ENCODE data around the gene TRMT5. TPM values are rescaled to one million over a fixed set of nuclear protein-coding genes. Genes with fewer than 3 reads are reported as not detected.

Gene TRMT5
- total RNA-seq, 1 experiment from 2014 or later = 17.5 TPM

DNA sequence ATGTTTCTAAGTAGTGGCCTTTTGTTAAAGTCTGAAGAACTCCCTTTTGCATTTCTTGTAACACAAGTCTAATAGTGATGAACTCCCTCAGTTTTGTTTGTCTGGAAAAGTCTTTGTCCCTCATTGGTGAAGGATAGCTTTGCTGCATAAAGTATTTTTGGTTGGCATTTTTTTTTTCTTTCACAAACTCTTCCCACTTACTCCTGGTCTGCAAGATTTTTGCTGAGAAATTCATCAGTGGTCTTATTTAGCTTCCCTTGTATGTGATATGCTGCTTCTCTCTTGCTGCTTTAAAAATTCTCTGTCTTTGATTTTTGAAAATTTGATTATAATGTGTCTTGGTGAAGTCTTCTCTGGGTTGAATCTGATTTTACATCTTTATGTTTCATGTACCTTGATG, 22.7 kb downstream of the TRMT5 start:
- intact Hi-C loops (cut with micrococcal nuclease) = no loop called here
- Mint-ChIP-seq H3K4me3 (ENCODE audit: unreplicated experiment) (no peak overlapping the region), H3K36me3 (ENCODE audit: insufficient read depth, unreplicated experiment) (peaks cover 12% of the 10 kb centered on the region), H3K27ac (ENCODE audit: low read depth, unreplicated experiment) (no peak overlapping the region), H3K4me1 (ENCODE audit: insufficient read depth, unreplicated experiment) (no peaks in the 10 kb centered on the region), H3K27me3 (ENCODE audit: insufficient read depth, unreplicated experiment) (no peaks in the 10 kb centered on the region), H3K9me3 (ENCODE audit: unreplicated experiment) (peaks cover 39% of the 10 kb centered on the region)
- no peak for DNase-seq (ENCODE audit: unreplicated experiment)
- ChIA-PET POLR2A (interaction anchor here (1.2 kb wide), 1 partner anchor 21 kb away, joined by 3 read pairs; no protein-coding TSS in a partner anchor), CTCF (interaction anchor here (1.1 kb wide), 1 partner anchor 151 kb away, joined by 3 read pairs; no protein-coding TSS in a partner anchor)
- no TSS peak for BruUV-seq (replicated peaks)
- TF ChIP-seq, protein P1, sequence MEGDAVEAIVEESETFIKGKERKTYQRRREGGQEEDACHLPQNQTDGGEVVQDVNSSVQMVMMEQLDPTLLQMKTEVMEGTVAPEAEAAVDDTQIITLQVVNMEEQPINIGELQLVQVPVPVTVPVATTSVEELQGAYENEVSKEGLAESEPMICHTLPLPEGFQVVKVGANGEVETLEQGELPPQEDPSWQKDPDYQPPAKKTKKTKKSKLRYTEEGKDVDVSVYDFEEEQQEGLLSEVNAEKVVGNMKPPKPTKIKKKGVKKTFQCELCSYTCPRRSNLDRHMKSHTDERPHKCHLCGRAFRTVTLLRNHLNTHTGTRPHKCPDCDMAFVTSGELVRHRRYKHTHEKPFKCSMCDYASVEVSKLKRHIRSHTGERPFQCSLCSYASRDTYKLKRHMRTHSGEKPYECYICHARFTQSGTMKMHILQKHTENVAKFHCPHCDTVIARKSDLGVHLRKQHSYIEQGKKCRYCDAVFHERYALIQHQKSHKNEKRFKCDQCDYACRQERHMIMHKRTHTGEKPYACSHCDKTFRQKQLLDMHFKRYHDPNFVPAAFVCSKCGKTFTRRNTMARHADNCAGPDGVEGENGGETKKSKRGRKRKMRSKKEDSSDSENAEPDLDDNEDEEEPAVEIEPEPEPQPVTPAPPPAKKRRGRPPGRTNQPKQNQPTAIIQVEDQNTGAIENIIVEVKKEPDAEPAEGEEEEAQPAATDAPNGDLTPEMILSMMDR (IDR thresholded peaks at IDR 0.05; ENCODE audit: unreplicated experiment) = no peak

DNA sequence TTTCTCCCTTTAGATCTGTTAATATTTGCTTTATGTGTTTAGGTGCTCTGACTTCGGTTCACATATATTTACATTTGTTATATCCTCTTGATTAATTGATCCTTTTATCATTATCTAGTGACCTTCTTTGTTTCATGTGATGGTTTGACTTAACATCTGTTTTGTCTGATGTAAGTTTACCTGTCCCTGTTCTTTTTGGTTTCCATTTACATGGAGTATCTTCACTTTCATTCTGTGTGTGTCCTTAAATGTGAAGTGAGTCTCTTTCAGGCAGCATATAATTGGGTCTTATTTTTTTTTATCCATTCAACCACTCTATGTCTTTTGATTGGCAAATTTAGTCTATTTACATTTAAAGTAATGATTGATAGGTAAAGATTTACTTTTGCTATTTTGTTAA, 24.2 kb downstream of the TRMT5 start:
- no TSS peak for BruUV-seq (replicated peaks)
- CTCF ChIA-PET = no interaction called here
- intact Hi-C loops (cut with micrococcal nuclease) = no loop called here
- Mint-ChIP-seq H3K36me3 (ENCODE audit: insufficient read depth, unreplicated experiment) (peaks cover 12% of the 10 kb centered on the region), H3K4me3 (ENCODE audit: unreplicated experiment) (no peak overlapping the region), H3K27ac (ENCODE audit: low read depth, unreplicated experiment) (no peak overlapping the region), H3K4me1 (ENCODE audit: insufficient read depth, unreplicated experiment) (no peaks in the 10 kb centered on the region), H3K27me3 (ENCODE audit: insufficient read depth, unreplicated experiment) (no peaks in the 10 kb centered on the region), H3K9me3 (ENCODE audit: unreplicated experiment) (peaks cover 39% of the 10 kb centered on the region)
- TF ChIP-seq, protein P1 (IDR thresholded peaks at IDR 0.05; ENCODE audit: unreplicated experiment) = no peak
- POLR2A ChIA-PET = interaction anchor here (0.6 to 1.0 kb wide), 2 partner anchors 23 to 24 kb away, joined by 3 read pairs; no protein-coding TSS in a partner anchor
- DNase-seq (ENCODE audit: unreplicated experiment) = no peak

DNA sequence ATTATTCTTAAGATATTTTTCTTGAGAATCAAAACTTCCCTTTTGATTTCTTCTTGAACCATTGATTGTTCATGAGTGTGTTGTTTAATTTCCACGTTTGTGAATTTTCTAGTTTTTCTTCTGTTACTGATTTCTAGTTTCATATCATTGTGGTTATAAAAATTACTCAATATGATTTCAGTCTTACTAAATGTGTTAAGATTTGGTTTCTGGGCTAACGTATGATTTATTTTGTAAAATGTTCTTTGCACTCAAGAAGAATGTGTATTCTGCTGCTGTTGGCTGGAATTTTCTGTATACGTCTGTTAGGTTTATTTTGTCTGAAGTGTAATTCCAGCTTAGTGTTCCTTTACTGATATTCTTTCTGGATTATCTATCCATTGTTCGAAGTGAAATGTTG, 24.7 kb downstream of the TRMT5 start:
- Mint-ChIP-seq H3K4me3 (ENCODE audit: unreplicated experiment) (no peak overlapping the region), H3K27me3 (ENCODE audit: insufficient read depth, unreplicated experiment) (no peaks in the 10 kb centered on the region), H3K9me3 (ENCODE audit: unreplicated experiment) (peaks cover 39% of the 10 kb centered on the region), H3K36me3 (ENCODE audit: insufficient read depth, unreplicated experiment) (peaks cover 12% of the 10 kb centered on the region), H3K4me1 (ENCODE audit: insufficient read depth, unreplicated experiment) (no peaks in the 10 kb centered on the region), H3K27ac (ENCODE audit: low read depth, unreplicated experiment) (no peak overlapping the region)
- DNase-seq (ENCODE audit: unreplicated experiment) = no peak
- intact Hi-C loops (cut with micrococcal nuclease) = no loop called here
- ChIA-PET POLR2A (interaction anchor here (0.6 to 1.0 kb wide), 2 partner anchors 23 to 24 kb away, joined by 3 read pairs; no protein-coding TSS in a partner anchor), CTCF (interaction anchor here (0.5 kb wide), 1 partner anchor 246 kb away, joined by 4 read pairs; no protein-coding TSS in a partner anchor)
- no TSS peak for BruUV-seq (replicated peaks)
- TF ChIP-seq, protein P1 (IDR thresholded peaks at IDR 0.05; ENCODE audit: unreplicated experiment) = no peak

DNA sequence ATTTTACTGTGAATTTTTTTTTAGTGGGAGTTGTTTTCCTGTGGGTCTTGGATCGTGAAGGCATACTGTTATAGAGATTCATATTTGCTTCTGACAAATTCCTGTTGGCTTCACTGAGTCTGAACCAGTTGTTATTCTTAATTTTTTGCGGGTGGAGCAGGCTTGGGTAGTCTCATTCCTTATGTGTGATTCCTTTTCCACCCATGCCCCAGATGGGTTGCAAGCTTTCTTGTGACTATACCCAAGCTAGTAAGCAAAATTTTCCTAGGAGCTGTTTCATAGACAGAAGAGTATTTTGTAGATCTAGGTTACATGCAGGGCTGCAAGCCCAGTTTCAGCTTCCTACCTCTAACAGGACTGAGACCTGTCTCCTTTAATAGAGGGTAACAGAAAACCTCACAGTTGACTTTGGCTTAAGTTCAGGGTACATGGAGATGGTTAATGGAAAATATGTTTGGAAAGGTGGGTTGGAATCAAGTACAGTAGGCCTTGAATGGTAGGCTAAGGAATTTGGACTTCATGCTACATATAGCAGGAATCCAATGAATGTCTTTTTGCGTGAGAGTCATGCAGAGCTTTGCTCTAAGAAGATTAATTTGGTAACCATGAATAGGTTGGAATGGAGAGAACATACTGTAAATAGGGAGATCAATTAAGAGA, 29.0 kb downstream of the TRMT5 start:
- TF ChIP-seq, protein P1 (IDR thresholded peaks at IDR 0.05; ENCODE audit: unreplicated experiment) = no peak
- Mint-ChIP-seq H3K4me1 (ENCODE audit: insufficient read depth, unreplicated experiment) (no peaks in the 10 kb centered on the region), H3K27me3 (ENCODE audit: insufficient read depth, unreplicated experiment) (no peaks in the 10 kb centered on the region), H3K4me3 (ENCODE audit: unreplicated experiment) (no peak overlapping the region), H3K9me3 (ENCODE audit: unreplicated experiment) (peaks cover 14% of the 10 kb centered on the region), H3K36me3 (ENCODE audit: insufficient read depth, unreplicated experiment) (peaks cover 6% of the 10 kb centered on the region), H3K27ac (ENCODE audit: low read depth, unreplicated experiment) (no peak overlapping the region)
- ChIA-PET POLR2A (interaction anchor here (0.6 to 0.7 kb wide), 2 partner anchors 14 to 456 kb away, joined by 3 read pairs; no protein-coding TSS in a partner anchor), CTCF (interaction anchor here (0.7 kb wide), 2 partner anchors 12 to 1162 kb away, joined by 3 read pairs; no protein-coding TSS in a partner anchor)
- intact Hi-C loops (cut with micrococcal nuclease) = no loop called here
- DNase-seq (ENCODE audit: unreplicated experiment) = no peak
- no TSS peak for BruUV-seq (replicated peaks)
